Cortex of kidney (tissue), 1 donor: ENCODE results near the gene FTHL17.

Experiments
- DNase-seq: peaks from one replicate; lab custom pipeline; 2025; lab: John Stamatoyannopoulos, UW

The FTHL17 gene

GRCh38 chrX:31071725-31072124 lies at the start of gene FTHL17:
FTHL17 (minus strand) TSS chrX:31072041; CDS start chrX:31071953, 88 bp downstream.
- no peak for DNase-seq

- DNase-seq: no peak
Measured at GRCh38 chrX:31117266-31117665, 45.4 kb upstream of the FTHL17 start.

GRCh38 chrX:31115398-31115797 lies 43.6 kb upstream of the FTHL17 start:
- no peak for DNase-seq

DNA sequence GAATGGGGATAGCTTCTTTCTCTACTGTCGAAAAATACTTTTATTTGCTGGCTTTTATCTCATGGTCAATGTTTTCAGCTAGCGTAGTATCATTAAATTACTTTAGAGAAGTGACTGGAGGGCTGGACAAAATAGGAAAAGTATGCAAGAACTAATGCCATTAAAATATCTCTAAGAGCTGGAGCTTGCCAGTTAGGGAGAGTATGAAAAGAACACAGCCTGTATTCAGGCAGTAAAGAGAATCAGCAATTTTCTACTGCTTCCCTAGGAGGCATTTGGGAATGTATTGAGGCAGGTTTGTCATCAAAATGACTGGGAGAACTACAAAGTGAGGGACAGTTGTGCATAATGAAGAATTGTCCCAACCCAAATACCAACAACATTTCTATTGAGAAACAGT lies 43.0 kb upstream of the FTHL17 start:
- no peak for DNase-seq

DNA sequence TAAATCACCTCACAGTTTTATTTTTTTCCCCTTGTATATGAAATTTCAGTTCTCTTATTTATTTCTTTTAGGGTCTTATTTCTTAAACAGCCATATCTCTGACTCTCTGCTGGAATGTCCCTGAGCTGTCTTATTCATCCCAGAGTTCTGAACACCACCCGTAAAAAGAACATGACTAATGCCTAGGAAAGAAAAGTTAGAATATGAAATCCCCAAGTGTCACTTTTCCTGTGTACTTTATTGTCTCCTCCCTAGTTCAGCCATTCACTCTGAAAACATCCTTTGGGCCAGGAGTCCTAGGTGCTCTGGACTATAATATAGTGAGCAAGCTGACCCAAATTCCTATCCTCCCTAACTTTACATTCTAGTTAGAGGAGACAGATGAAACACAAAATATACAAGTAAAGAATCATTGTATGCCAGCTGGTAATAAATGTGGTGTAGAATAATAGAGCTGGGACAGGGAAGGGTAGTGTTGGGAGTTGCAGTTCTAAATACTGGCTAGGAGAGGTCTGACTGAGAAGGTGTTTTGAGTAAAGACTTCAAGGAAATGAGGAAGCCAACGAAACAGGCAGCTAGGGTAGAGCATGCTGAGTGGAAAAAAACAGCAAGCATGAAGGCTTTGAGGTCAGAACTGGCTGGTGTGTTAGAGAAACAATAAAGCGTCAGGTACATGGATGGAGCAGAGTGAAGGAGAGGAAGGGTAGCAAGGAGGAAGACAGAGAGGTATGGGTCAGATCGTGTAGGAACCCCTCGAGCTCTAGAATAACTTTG lies 40.6 kb upstream of the FTHL17 start:
- DNase-seq: no peak

- no peak for DNase-seq
Measured at GRCh38 chrX:31110657-31111056, 38.8 kb upstream of the FTHL17 start.

GRCh38 chrX:31099536-31100090 lies 27.8 kb upstream of the FTHL17 start:
- no peak for DNase-seq

GRCh38 chrX:31098079-31098478 lies 26.2 kb upstream of the FTHL17 start:
- DNase-seq: no peak

GRCh38 chrX:31093639-31093975 lies 21.8 kb upstream of the FTHL17 start:
- no peak for DNase-seq

- DNase-seq: no peak
Measured at GRCh38 chrX:31092970-31093638, 21.3 kb upstream of the FTHL17 start.

- no peak for DNase-seq
Measured at GRCh38 chrX:31092476-31092875, 20.6 kb upstream of the FTHL17 start.

- DNase-seq: no peak
Measured at GRCh38 chrX:31091819-31092218, 20.0 kb upstream of the FTHL17 start.

DNA sequence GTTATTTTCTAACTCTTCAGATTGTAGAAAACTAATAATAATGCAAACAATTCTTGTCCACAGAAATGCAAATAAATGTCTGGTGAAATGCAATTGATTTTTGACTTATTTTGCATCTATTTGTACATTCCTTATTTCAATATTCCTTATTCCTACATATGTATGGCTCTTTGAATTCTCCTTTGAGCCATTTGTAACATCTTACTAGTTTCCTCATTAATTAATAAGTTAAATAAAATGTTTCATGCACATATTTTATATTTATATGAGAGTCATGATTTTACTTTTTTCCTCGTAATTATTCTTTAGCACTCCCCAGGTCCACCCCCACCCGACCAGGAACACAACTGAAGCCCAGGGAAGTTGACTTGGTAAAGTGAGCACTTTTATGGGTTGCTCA lies 2.7 kb upstream of the FTHL17 start:
- no peak for DNase-seq

GRCh38 chrX:31071262-31071661 lies 579 bp downstream of the FTHL17 start:
- no peak for DNase-seq

DNA sequence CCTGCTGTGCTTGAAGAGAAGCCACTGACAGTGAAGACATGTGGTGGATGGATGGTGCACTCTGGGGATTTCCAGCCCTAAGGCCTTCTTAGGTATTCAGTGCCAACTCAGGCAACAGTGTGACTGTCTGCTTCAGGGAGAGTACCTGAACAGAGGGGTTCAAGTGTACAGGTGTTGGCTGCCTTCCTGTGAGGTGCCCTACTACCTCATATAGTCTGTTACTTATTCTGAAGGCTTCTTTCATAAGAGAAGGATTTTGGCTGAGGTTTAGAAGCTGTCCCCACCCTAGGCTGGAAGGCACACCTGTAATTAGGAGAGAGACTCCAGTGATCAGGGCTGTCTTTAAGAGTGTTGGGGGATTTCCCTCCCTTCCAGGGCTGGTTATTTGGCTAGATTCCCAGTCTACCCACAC lies 1.8 kb downstream of the FTHL17 start:
- DNase-seq: no peak

DNA sequence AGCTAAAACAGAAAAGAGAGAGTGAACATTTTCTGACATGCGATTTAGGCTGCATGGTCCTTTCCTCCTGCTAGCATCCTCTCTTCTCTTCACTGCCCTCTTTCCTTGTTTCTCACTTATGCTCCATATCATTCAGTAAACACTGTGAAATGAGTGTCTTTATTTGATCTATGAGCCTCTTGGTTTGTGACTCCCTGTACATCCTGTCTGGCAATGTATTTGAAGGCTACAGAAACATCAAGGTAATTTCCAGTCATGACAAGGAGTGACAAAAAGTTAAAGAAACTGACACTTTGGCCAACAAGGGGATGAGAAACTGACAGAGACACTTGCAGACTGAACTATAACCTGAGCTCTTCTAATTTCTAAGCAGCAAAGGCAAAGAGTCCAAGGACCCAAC lies 8.7 kb downstream of the FTHL17 start:
- DNase-seq: no peak

GRCh38 chrX:31061091-31061490 lies 10.8 kb downstream of the FTHL17 start:
- no peak for DNase-seq

DNA sequence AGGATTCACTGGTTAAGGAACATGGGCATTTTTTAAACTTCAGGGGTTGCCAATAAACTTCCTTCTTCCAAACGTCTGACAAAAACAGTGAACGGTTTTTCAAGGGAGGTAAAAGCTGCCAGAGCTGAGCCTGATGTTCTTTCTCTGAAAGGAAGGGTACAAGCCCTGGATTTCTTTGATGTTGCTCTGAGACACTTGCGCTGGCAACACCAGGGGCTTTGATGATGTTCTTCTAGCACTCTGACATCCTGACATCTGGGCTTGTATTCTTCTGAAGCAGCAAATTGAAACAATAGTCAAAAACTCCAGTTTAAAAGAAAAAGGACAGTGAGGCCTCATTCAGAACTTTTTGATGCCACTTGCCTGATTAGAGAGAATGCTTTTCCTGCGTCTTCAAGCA lies 11.8 kb downstream of the FTHL17 start:
- DNase-seq: no peak

DNA sequence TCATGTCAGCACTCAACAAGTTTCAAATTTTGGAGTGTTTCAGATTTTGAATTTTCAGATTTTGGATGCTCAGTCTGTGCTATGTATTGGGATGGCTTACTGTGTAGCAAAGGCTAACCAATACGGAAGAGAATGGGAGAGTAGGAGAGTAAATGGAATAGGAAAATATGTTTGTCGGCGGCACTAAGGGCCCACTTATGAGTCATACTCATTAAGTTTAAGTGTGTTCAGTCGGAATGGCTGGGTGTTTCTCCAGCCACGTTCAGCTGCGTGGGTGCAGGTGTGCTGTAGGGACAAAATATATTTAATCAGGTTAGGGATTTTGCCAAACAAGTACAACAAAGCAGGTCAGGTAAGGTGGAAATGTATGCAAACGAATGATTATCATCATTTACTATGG lies 13.6 kb downstream of the FTHL17 start:
- no peak for DNase-seq

DNA sequence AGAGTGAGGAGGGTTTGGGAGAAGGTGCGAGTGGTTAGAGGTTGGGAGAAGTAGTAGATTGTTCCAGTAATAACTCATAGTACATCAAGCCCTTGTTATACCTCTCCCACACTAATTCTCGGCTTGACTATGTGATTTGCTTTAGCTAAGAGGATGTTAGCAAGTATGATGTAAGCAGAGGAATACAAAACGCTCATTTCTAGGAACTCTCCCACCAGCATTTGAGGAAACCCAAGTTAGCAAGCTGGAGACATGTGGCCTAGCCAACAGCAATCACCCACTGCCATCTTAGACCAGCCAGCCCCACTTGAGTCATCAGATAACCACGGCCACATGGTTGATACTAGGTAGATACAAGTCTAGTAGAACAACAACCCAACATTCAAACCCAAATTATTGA lies 14.2 kb downstream of the FTHL17 start:
- DNase-seq: no peak

GRCh38 chrX:31057291-31057690 lies 14.6 kb downstream of the FTHL17 start:
- no peak for DNase-seq

DNA sequence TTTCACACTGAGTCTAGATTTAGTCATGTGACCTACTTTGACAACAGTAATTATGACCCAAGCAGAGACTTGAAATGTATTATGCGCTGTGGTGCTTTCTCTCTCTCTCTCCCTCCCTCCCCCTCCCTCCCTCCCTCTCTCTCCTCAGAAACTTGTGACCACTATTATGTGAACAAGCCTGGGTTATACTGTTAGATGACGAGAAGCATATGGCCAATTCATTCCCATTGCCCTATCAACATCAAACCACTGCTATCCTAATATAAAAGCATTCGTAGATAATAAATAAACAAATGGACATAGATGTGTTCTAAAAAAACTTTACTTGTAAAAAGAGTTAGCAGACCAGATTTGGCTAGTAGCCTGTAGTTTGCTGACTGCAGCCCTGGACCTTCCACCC lies 18.2 kb downstream of the FTHL17 start:
- no peak for DNase-seq

- DNase-seq: no peak
Measured at GRCh38 chrX:31039327-31039711, 32.5 kb downstream of the FTHL17 start.
